Fibroblast of mammary gland (primary cell): ENCODE data around the gene TTC3.

Experiments
- DNase-seq: peaks from one replicate; pipeline ENCODE4 v3.0.0-alpha.2; 2010; ENCODE audit warnings: low read depth
- H3K4me3 ChIP-seq: 2 replicates; pipeline ENCODE4 v1.5.1; 2011; ENCODE audit warnings: low read depth, mild to moderate bottlenecking, low read length, moderate library complexity; ENCODE audit not compliant: control insufficient read depth
- CTCF ChIP-seq: conservative IDR thresholded peaks from 2 replicates; pipeline ENCODE4 v1.5.1; 2011; ENCODE audit warnings: low read depth, low read length, inconsistent platforms; ENCODE audit not compliant: control insufficient read depth, insufficient read depth

TTC3 gene

GRCh38 chr21:37059181-37059580 lies 13.9 kb upstream of the TTC3 start:
- no peak for TF ChIP-seq CTCF
- H3K4me3 ChIP-seq, result no peak overlapping the region
- no peak for DNase-seq

- TF ChIP-seq CTCF, result peak; percentile 26
- H3K4me3 ChIP-seq, result no peak overlapping the region
- peak; percentile 99 for DNase-seq
These were observed 12.8 kb upstream of the TTC3 start for GRCh38 chr21:37060296-37060695.

GRCh38 chr21:37061926-37062592 lies 11.0 kb upstream of the TTC3 start:
- no peak overlapping the region for H3K4me3 ChIP-seq
- no peak for TF ChIP-seq CTCF
- peak; percentile 92 for DNase-seq

GRCh38 chr21:37062593-37062935 lies 10.5 kb upstream of the TTC3 start:
- no peak overlapping the region for H3K4me3 ChIP-seq
- TF ChIP-seq CTCF, result no peak
- DNase-seq, result no peak

GRCh38 chr21:37063433-37063832 lies 9.6 kb upstream of the TTC3 start:
- DNase-seq, result peak; percentile 43
- H3K4me3 ChIP-seq, result no peak overlapping the region
- no peak for TF ChIP-seq CTCF

GRCh38 chr21:37064841-37065240 lies 8.2 kb upstream of the TTC3 start:
- no peak overlapping the region for H3K4me3 ChIP-seq
- TF ChIP-seq CTCF, result no peak
- no peak for DNase-seq
